Brain pericyte (primary cell): ENCODE results near the gene PPP3CA.
"Not testable (repeated sequence)": the region's sequence is repeated elsewhere in the genome, so short reads cannot be mapped to it uniquely, and the experiment has no call there.

Experiments used
- DNase-seq: peaks from one replicate; pipeline ENCODE4 v3.0.0-alpha.2; 2012; ENCODE audit warnings: low read depth, low spot score

PPP3CA gene

DNA sequence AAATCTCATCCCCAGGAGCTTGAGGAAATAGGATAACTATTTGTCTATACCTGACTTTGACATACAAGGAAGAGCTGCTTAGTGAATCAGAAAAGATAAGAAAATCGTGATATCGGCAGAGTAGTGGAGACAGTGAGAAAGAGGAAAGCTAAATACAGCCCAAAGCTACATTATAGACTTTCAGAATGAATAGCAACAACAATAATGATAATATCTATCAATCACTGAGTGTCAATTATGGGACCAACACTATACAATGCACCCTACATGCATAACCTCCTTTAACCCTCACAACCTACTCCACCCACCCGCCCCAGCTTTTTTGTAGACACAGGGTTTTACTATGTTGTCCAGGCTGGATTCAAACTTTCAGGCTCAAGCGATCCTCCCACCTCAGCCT is 205.1 kb downstream of the PPP3CA start:
- DNase-seq, result no peak

DNA sequence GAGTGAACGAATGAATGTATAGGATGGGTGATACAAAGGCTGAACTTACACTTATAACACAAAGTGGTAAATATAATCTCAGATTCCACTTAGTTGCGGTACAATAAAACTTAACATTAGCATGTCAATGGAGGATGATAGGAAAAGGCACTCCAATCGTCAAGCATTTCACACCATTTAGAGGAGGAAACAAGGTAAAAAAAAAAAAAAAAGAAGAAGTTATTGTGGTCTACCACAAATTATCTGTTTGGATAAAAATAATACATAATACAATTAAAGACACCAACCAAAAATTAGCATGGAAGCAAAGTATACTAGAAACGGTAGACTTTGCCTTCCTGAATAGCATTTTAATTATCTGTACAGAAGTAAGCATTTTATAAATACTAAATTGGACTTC is 205.5 kb downstream of the PPP3CA start:
- no peak for DNase-seq

DNA sequence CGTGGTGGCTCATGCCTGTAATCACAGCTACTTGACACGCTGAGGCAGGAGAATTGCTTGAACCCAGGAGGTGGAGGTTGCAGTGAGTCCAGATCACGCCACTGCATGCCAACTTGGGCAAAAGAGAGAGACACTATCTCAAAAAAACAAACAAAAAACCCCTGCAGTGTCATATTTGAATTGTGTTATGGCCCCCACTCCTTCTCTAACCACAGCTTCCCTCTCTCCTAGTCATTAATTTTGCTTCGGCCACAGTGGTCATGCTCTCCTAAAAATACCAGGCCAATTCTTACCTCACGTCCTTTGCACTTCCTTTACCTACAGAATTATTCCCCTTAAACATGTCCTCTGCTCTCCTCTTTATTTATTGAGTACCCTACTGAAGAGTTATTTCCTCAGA is 206.1 kb downstream of the PPP3CA start:
- no peak for DNase-seq

DNA sequence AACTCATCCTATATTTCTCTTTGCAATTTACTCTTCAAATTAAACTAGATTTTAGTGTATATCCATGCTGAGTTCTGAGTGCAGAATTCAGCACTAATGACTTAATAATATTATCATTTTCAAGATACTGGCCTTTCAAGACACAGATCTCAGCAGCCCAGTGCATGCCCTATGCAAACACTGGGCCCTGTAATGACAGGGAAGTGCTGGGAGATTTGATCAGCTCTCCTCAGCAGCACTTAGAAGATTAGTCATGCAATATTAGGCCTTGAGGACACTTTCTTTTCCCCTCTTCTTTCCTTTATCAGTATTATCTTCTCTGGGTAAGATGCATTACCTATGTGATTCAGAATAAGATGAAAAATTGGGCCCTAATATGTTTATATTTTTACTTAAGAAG is 207.1 kb downstream of the PPP3CA start:
- DNase-seq, result no peak

DNA sequence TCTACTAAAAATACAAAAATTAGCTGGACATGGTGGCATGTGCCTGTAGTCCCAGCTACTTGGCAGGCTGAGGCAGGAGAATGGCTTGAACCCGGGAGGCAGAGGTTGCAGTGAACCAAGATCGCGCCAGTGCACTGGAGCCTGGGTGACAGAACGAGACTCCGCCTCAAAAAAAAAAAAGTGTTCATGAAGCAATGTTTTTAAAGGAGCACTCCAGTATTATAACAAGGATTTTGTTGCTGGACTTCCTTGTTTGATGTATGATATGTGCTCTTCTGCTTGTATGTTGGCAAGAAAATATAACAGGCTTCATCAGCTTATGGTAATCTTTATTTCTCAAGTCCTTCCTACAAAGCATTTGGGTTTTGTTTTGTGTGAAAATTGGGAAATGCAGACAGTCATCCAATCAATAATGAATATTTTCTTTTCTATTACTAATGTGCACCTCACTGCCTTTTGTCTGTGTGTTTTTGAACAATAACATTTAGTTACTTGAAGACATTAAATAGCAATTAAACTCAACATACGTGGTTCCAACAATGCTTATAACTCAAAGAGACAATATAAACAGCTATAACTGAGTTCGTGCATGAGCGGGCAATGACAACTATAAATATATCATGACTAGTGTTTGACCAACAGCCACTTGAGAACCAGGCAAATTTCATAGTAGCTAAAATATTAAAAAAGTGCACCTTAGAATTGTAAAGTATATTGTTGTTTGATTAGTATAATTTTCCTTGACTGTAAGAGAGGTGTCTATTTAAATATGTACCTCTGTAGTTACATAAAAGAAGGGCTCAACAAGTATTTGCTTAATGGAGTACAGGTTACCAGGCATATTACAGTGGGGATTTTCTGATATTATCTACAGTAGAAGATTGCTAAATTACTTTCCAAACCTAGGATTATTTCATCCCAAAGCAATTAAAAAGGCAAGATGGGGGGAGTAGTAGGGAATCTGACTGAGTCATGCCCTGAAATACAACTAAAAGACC is 210.7 kb downstream of the PPP3CA start:
- DNase-seq, result no peak

DNA sequence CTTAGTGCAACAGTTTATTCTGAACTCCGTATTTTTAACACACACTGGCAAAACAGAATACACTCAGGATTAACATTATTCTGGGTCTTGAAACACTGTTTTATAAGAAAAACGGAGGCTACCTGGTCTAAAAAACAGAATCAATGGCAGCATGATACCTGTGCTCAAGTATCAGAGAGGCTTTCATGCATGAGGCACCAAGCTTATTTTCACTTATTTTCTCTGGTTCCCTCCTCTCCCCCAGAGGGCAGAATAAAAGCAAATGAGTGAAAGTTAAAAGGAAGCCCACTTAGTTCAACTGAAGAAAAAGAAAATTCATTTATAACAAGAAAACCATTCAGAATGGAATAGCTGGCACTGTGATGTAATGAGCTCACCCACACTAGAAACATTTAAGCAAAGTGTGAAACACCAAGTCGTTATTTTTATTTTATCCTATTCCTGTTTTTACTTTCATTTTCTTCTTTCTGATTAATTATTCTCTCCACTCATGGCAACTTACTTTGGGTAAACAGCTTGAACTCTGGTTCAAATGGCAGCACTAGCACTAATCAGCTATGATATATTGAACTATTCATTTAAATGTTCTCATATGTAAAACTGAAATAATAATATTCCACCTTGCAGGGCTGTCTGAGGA is 211.8 kb downstream of the PPP3CA start:
- DNase-seq, result no peak

DNA sequence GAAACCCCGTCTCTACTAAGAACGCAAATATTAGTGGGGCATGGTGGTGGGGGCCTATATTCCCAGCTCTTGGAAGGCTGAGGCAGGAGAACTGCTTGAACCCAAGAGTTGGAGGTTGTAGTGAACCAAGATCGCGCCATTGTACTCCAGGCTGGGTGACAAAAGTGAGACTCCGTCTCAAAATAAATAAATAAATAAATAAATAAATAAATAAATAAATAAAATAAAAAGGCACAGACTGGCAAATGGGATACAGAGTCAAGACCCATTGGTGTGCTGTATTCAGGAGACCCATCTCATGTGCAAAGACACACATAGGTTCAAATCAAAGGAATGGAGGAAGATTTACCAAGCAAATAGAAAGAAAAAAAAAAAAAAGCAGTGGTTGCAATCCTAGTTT is 216.3 kb downstream of the PPP3CA start:
- DNase-seq, result not testable (repeated sequence)

DNA sequence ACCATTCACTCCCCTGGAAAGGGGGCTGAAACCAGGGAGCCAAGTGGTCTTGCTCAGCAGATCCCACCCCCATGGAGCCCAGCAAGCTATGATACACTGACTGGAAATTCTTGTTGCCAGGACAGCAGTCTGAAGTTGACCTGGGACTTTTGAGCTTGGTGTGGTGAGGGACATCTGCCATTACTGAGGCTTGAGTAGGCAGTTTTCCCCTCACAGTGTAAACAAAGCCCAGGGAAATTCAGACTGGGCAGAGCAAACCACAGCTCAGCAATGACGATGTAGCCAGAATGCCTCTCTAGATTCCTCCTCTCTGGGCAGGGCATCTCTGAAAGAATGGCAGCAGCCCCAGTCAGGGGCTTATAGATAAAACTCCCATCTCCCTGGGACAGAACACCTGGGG is 218.4 kb downstream of the PPP3CA start:
- DNase-seq, result not testable (repeated sequence)

DNA sequence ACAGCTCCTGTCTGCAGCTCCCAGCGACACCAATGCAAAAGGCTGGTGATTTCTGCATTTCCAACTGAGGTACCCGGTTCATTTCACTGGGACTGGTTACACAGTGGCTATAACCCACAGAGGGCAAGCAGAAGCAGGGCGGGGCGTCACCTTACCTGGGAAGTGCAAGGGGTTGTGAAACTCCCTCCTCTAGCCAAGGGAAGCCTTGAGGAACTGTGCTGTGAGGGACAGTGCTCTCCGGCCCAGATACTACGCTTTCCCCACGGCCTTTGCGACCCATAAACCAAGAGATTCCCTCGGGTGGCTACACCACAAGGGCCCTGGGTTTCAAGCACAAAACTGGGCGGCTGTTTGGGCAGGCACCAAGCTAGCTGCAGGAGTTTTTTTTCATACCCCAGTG is 218.9 kb downstream of the PPP3CA start:
- no peak for DNase-seq

DNA sequence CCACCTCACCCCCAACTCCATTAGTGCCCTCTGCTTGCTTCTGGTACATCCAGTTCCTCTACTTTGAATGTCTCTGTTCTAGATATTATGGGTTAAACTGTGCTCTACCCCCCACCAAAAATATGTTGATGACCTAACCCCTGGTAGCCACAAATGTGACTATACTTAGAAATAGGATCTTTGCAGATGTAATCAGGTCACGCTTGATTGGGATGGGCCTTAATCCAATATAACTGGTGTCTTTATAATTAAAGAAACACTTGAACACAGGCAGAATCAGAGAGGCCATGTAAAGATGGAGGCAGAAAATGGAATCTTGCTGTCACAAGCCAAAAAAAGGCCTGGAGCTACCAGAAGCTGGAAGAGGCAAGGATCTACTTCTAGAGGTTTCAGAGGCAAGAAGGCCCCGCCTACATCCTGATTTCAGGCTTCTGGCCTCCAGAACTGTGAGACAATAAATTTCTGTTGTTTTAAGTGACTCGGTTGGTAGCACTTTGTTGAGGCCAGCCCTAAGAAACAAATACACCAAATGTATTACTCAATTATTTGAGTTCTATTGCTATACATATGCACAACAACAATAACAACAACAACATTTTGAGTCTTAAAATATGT is 220.0 kb downstream of the PPP3CA start:
- DNase-seq, result no peak

DNA sequence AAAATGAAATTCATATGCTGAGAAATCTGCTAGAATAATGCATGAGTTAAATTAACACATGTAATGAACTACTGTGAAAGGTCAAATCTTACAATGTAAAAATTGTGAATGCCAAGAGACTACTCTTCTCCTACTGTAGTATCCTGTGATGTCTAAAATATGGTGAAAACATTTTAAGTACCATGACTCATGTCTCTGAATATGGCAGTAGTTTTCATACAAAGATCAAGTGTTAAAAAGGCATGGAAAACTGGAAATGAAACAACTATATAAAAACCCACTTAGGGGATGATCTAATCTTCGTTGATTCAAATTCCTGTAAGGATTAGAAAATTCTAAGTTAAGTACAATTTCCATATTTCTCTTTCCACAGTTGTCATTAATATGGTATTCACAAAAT is 221.3 kb downstream of the PPP3CA start:
- no peak for DNase-seq

DNA sequence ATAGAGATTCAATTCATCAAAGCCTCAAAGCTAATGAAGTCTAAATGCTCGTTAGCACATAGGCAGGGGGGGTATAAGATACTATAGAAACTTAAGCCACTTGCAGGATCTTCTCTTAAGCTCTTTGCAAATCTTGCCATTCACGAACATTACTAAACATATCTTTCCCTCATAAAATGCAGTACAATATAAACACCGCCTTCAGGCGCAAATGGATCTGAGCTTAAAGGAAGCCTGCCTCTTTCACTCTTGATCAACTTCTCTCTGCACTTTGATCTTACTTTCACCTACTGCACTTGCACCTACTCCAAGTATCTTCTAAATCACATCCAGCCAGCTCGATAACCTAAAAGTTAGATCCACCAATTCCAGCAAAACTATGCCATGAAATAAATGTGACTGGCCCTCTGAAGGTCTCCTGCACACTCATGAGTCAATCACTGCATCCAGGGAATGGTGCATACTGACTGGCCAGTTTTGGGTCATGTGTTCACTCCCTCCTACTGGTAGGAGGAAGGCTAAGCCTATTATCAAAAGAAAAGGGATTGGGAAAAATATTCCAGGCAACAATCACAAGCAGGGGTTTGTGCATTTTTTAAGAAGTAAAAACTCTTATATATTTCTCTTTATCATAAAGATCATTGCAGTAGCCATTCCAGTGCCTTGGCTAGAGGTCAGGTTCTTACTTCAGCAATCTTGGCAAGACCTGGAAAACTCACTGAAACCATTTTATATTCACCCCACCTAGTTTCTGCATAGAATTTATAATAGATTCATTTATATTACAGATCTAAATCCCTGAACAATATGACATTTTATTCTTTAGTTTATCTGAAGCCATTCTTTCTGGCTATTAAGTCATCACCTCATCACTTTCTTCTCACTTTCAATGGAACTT is 222.0 kb downstream of the PPP3CA start:
- DNase-seq, result no peak

DNA sequence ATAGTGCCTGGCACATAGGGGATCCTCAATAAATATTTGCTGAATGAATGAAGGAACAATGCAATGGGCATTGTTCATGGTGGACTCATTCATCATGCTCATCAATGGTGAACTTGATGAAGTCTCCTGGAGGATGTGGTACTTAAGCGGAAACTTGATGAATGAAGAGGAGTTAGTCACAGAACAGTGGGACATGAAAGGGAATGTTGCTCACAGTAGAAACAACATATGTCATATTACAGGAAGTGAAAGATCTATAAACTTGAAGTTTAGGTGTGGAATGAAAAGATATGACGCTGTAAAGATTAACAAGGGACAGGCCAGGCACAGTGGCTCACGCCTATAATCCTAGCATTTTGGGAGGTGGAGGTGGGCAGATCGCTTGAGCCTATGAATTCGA is 224.1 kb downstream of the PPP3CA start:
- DNase-seq, result no peak

DNA sequence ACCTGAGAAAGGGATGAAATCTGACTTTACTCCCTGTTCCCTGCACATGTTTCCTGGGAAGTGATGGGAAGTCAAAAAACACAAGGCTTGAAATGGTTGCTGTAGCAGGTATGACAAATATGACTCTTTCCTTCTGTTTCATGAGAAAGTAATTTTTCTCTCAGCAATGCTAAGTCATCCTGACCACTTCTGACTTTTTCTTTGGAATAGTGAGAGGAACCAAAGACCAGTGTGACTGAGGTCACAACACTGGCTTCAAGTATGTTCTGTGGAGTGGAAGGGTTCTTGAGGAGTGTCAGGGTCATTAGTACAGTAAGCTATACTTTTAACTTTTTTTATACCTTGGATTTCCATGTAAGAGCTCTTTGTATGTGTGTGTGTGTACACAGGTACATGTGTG is 225.3 kb downstream of the PPP3CA start:
- DNase-seq, result no peak

DNA sequence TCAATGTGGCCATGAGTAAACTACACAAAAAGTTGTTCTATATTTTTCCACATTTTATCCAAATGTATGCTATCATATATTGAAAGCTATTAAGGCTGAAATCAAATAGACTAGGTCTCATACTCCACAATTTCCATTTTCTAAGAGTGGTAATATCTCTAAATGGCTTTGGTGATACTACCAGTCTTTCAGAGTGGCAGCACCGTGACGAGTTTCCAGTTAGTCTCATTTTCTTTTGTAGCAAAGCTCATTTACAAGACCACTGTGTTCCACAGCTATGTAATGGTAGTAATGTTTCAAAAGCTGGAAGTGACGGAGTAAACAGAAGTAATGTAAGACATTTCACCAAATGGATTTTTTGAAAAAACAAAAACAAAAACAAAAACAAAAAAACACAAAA is 228.2 kb downstream of the PPP3CA start:
- DNase-seq, result no peak

DNA sequence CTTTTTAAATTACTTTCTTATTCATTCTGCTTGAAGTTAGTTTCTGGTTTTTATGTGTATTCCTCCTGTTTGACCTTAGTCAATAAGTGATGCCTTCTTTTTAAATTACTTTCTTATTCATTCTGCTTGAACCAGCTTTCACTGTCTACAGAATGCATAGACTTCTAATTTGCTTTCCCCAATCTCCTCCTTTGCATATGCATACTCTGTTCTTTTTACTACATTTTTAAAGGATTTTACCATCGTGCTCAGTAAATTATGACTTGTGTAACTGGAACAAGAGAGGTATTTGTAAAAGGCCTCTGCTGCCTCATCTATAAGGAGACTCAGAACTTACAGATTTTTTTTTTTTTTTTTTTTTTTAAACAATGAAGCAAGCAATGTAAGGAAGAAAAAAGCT is 228.7 kb downstream of the PPP3CA start:
- DNase-seq, result no peak

DNA sequence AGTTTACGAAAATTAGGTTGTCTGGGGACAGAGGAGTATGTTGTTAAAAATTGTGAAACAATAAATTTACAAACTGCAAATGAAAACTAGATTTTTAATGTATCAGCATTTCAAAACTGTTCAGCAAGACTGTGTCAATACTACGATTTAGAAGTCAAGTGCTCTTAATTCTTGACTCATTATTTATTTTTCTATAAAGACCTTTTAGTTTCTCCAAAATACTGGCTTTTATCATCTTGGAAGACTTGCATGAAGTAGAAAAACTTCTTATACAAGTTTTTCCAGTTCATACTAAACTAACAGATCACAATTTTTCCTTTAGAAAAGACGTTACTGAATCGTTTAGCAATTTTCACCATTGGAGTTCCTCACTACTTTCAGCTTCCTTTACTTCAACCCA is 231.4 kb downstream of the PPP3CA start:
- no peak for DNase-seq

DNA sequence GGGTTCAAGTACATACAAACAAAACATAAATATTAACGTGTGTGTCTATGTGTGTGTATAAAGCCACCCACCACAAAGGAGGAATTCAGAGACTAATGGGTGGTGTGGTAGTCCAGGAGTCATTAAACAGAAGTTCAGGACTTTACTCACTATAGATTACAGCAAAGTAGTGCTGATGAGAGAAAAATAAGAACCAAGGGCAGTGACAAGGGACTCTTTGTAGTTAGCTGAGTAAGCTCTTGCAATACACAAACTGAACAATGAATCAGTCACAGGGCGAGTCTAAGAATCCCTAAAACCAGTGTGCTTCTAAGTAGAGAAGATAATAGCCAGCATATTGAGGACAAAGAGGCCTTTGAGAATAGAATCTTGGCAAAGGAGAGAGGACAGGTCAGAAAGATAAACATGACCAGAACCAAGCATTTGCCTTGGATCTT is 232.4 kb downstream of the PPP3CA start:
- DNase-seq, result no peak

DNA sequence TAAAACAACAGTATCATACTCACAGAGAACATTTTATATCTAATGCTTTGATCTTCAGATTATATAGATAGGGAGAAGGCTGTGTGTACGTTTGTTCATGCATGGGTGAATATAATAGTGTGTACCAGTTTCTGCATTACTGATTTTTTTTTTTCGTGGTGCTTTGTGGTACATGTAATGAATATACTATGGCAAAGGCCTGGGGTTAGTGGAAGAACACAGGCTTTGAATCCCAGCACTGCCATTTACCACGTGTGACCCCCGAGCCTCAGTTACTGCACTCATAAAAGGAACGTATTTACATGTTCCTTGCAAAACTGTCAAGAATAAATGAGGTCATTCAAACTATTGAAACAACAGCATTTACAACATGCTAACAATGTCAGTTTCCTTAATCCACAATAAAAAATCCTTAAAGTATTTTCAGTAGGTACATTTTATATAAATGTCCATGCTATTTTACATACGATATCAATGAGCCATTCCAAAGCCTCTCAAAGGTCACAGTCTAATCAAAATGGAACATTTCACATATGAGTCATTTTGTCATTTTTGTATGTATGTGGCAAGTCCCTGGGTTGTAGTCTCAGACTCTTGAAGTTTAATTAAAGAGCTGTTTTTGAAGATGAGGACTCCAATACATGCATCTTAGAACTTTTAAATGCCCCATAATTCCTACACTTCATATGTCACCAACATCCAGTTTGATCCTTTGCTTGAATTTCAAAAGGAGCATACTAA is 242.8 kb downstream of the PPP3CA start:
- DNase-seq, result no peak

DNA sequence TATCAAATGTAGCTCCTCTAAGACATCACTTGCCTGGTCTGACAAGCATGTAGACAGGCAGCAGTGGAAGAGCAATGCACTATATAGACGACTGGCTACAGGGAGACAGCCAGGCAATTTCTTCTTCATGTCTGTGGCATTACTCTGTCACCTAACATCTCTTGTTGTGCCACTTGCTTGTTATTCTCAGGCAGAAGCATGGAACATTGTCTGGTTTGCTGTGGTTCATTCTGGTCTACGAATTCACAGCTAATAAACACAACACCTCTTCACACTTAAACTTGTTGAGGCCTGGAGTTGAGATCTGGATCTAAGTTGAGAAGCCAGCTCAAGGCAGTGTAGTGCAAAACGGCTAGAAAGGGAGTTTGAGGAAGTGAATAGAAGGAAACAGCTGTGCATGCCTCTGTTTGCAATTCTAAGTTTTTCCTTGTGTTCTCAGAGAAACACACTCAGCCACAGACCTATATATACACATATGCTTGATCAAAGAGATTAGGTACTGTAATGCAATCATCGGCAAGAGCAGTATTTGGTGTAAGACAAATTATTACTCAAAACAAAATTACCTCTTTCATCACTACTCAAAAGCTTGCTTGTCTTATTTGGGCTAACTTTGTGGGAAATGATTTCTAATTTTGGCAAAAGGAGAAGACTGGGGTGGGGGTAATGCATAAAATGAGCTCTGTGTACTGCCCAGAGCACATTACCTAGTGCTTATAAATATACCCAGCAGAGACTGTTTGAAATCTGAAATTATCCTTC is 243.8 kb downstream of the PPP3CA start:
- no peak for DNase-seq
